Measurements from ENCODE around the gene IL4R.
"Not testable (repeated sequence)": the region's sequence is repeated elsewhere in the genome, so short reads cannot be mapped to it uniquely, and the experiment has no call there.

IL4R gene

DNA sequence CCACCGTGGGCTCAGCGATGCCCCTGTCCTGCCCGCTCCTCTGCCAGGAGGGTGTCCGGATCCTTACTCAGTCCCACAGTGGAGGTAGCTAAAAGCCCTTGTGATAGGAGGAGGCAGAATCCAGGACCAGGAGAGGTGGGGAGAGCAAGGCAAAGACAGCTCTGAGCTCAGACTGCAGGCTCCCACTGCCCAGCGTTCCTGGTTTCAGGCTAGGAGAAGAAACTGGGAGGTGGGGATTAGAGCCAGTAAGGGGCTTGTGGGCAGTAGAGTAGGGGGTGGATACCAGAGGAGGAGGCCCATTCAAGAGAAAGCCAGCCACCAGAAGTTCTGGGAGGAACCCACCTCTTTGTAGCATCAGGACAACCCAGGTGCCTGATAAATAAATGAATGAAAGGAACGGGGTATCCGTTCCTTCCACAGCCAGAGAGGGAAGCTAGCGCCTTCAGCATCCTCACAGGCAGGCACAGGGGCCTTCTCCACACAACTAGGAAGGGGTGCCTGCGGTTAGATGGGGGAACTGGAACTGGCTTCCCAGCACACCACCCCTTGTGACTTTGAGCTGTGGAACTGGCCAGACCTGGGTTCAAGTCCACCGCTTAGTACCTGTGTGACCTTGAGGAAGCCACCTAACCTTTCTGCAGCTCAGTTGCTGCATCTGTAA, 90.5 kb downstream of the IL4R start:
- H3K4me3 ChIP-seq (ENCODE audit: low read length) = peak overlapping the region; percentile 68
- no peak for TF ChIP-seq ZNF274 (IDR thresholded peaks at IDR 0.05; ENCODE audit: low read depth, low read length)

DNA sequence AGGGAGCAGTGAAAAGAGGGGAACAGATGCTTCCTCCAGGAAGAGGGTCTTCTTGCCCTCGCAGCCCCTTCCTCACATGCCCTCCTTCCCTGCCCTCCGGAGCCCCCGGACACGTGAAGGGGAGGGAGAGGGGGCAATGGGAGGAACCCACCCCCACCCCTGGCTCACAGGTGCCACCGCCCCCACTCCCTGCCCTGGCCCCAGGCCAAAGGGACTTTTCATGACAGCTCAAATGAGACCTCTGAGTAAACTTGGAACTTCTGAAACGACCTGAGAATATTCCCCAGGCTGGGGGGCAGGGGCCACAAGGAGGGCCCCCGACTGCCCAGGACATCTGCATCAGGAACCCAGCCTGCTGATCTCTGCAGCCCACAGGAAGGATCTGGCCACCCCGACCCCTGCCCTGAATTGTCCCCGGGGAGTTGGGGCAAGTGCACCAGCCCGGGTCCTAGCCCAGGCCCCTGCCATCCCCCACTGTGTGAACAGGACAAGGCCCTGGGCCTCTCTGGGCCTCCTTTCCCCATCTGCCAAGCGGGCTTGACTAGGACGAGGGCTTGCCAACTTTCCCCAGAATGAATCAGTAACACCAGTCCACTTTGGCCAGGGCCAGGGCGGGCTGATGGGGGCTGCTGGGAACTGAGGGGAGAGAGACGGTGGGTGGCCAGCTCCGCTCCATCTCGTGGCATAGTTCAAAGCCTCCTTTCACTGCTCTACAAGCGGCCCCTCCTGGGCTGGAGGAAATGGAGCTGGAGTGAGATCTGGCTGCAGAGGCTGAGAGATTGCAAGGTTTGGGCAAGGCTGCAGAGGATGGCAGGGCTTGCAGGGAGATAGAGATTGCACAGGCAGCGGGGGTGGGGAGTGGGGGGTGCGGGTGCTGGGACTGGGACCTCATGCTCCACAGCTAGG, 92.0 kb downstream of the IL4R start:
- H3K4me3 ChIP-seq (ENCODE audit: low read length) = peak overlapping the region; percentile 68; the same call in 1 of the 2 replicates

DNA sequence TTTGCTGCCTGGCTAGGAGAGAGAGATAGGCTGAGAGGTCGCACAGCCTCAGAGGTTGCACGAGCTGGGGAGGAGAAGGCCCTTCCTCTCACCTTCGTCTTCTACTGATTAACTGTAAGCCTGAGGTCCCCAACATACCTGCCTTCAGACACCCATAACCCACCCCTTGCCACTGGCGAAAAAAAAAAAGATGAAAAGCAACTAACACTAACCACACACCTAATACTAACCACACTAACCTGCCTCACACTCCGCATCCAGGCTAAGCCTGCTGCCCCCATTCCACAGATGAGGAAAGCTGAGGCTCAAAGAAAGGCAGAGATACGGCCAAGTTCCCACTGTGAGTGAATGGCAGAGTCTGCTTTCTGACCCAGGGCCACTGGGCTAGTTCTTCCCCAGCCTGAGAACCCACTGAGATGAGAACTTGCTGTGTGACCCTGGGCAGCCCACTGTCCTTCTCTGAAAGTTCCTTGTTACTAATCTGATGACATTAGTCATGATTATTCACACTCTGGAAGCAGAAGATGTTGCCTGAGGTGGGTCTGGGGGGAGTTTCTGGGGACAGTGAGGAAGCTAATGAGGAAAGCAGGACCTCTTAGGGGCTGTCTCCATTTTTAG, 92.8 kb downstream of the IL4R start:
- no peak for TF ChIP-seq ZNF274 (IDR thresholded peaks at IDR 0.05; ENCODE audit: low read depth, low read length)
- H3K4me3 ChIP-seq (ENCODE audit: low read length) = peak overlapping the region; percentile 38; the same call in 1 of the 2 replicates

More for the DNA sequence above, 92.0 kb downstream of the IL4R start:
- TF ChIP-seq ZNF274 (IDR thresholded peaks at IDR 0.05; ENCODE audit: low read depth, low read length) = no peak

DNA sequence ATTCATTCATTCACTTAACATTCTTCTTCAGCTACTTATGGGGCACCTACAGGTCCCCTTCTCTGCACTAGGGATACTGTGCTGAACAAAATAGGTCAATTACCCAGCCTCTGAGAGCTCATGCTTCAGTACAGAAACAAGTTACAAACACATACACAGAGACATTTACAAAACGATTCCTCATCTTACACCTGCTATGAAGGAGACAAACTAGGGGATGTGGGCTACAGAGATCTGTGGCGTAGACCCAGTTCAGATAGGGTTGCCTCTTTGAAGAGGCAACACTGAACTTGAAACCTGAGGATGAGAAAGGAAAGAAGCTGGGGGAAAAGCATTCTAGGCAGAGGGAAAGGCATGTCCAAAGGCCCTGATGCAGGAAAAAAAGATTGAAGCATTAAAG, 93.4 kb downstream of the IL4R start:
- peak overlapping the region; percentile 38; the same call in 1 of the 2 replicates for H3K4me3 ChIP-seq (ENCODE audit: low read length)
- TF ChIP-seq ZNF274 (IDR thresholded peaks at IDR 0.05; ENCODE audit: low read depth, low read length) = no peak

DNA sequence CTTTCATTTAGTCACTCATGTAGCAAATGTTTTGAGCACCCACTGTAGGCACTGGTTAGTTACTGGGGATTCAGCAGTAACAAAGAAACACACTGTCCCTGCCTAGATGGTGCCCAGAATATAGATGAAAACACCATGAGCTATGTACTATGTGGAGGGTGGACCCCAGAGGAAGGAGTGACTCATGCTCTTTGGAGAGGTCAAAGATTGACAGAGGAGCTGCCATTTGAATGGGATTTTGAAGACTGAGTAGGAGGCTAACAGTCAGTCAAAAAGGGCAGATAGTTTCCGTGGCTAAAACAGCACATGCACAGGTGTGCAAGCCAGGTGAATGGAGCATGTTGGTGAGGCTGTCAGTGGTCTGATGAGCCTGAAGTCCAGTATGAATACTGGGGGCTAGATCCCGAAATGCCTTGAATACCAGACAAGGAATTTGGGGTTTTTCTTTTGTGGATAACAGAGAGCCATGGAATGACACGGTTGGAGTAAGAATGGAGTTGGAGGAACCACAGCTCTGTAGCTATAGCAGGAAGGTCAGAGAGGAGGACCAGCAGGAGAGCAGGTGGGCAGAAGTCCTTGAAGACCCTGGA, 94.3 kb downstream of the IL4R start:
- H3K4me3 ChIP-seq (ENCODE audit: low read length) = peak overlapping the region; percentile 54; the same call in 1 of the 2 replicates
- no peak for TF ChIP-seq ZNF274 (IDR thresholded peaks at IDR 0.05; ENCODE audit: low read depth, low read length)

DNA sequence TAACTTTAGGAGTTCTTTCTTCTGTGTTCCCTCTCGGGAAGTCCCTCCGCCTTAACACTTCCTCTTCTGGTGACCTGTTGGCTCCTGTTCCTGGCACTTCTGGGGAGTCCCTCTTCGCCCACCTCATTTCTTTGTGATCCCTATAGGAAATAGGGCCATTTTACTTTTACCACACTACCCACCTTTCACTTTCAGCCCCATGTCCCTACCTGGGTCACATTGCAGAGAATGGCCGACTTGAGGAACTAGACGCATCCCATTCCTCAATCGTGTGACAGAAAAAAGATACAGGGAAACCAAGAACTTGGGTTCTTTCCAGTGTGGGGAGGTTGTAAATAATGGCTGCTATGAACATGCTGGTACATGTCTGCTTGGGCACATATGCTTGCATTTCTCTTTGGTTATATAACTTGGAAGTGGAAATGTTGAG, 94.8 kb downstream of the IL4R start:
- TF ChIP-seq ZNF274 (IDR thresholded peaks at IDR 0.05; ENCODE audit: low read depth, low read length) = no peak
- H3K4me3 ChIP-seq (ENCODE audit: low read length) = peak overlapping the region; percentile 54; the same call in 1 of the 2 replicates

DNA sequence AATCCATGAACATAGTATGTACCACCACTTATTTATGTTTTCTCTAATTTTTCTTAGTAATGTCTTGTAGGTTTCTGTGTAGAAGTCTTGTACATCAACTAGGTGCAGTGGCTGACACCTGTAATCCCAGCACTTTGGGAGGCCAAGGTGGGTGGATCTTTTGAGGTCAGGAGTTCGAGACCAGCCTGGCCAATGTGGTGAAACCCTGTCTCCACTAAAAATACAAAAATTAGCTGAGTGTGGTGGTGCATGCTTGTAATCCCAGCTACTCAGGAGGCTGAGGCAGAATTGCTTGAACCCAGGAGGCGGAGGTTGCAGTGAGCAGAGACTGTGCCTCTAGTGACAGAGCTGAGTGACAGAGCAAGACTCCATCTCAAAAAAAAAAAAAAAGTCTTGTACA, 96.2 kb downstream of the IL4R start:
- H3K4me3 ChIP-seq (ENCODE audit: low read length) = not testable (repeated sequence)

DNA sequence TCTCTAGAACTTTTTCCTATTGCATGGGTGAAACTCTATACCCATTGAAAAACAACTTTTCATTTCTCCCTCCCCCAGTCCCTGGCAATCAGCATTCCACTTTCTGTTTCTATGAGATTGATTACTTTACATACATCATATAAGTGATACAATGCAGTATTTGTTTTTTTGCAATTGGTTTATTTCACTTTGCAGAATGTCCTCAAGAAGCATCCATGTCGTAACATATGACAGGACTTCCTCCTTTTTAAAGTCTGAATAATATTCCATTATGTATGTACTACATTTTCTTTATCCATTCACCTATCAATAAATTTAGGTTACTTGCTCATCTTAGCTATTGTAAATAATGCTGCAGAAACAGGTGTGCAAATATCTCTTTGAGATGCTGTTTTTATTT, 97.0 kb downstream of the IL4R start:
- H3K4me3 ChIP-seq (ENCODE audit: low read length) = no peak overlapping the region
- TF ChIP-seq ZNF274 (IDR thresholded peaks at IDR 0.05; ENCODE audit: low read depth, low read length) = no peak

DNA sequence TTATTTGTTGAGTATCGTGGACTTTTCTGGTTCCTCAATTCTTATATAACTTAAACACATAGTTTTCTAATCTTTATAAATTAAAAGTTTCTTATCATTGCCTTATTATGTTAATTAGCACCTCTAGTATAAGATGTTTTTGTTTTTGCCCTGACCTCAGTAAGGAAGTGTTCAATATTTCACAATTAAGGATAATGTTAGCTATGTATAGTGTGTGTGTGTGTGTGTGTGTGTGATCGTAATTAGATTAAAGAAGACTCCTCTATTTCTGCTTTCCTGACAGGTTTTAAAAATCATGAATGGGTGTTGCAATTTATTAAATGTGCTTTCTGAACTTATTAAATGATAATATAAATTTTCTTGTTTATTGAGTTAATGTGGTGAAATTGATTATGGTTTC, 100.2 kb downstream of the IL4R start:
- no peak for TF ChIP-seq ZNF274 (IDR thresholded peaks at IDR 0.05; ENCODE audit: low read depth, low read length)
- no peak overlapping the region for H3K4me3 ChIP-seq (ENCODE audit: low read length)
